Keratinocyte (primary cell): ENCODE data around the gene DPH7.
"Not testable (repeated sequence)": the region's sequence is repeated elsewhere in the genome, so short reads cannot be mapped to it uniquely, and the experiment has no call there.

Source experiments
- EZH2 ChIP-seq: IDR thresholded peaks from one replicate; pipeline ENCODE4 v1.6.1; 2012; ENCODE audit warnings: inconsistent platforms, mild to moderate bottlenecking, low read length, moderate library complexity
- TF ChIP-seq, protein P1 (sequence below), 3 experiments: IDR thresholded peaks in 1 of 3; conservative IDR thresholded peaks in 1 of 3; optimal IDR thresholded peaks in 1 of 3; 2 replicates in 2 of 3; 3 replicates in 1 of 3; pipeline versions ENCODE3 to v1.5.1; 2011; ENCODE audit warnings: low read length in 3 of 3, mild to moderate bottlenecking in 3 of 3, moderate library complexity in 2 of 3, control low read depth in 1 of 3, inconsistent platforms in 1 of 3; ENCODE audit not compliant: insufficient read depth in 2 of 3; ENCODE audit errors: extremely low read depth in 1 of 3

DNA sequence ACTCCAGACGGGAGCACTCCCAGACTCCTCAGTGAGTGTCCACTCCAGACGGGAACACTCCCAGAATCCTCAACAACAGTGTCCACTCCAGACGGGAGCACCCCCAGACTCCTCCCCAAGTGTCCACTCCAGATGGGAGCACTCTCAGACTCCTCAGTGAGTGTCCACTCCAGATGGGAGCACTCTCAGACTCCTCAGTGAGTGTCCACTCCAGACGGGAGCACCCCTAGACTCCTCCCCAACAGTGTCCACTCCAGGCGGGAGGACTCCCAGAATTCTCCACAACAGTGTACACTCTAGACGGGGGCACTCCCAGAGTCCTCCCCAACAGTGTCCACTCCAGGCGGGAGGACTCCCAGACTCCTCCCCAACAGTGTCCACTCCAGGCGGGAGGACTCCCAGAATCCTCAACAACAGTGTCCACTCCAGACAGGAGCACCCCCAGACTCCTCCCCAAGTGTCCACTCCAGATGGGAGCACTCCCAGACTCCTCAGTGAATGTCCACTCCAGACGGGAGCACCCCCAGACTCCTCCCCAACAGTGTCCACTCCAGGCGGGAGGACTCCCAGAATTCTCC is 45.7 kb downstream of the DPH7 start:
- TF ChIP-seq, protein P1, sequence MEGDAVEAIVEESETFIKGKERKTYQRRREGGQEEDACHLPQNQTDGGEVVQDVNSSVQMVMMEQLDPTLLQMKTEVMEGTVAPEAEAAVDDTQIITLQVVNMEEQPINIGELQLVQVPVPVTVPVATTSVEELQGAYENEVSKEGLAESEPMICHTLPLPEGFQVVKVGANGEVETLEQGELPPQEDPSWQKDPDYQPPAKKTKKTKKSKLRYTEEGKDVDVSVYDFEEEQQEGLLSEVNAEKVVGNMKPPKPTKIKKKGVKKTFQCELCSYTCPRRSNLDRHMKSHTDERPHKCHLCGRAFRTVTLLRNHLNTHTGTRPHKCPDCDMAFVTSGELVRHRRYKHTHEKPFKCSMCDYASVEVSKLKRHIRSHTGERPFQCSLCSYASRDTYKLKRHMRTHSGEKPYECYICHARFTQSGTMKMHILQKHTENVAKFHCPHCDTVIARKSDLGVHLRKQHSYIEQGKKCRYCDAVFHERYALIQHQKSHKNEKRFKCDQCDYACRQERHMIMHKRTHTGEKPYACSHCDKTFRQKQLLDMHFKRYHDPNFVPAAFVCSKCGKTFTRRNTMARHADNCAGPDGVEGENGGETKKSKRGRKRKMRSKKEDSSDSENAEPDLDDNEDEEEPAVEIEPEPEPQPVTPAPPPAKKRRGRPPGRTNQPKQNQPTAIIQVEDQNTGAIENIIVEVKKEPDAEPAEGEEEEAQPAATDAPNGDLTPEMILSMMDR (optimal IDR thresholded peaks at IDR 0.05 in 1 of 3, IDR thresholded peaks at IDR 0.05 in 1 of 3, conservative IDR thresholded peaks at IDR 0.05 in 1 of 3; ENCODE audit: extremely low read depth in 1 of 3, insufficient read depth in 2 of 3, low read length in 3 of 3) = not testable (repeated sequence)
- not testable (repeated sequence) for TF ChIP-seq EZH2
